HG02852 (cell line): Measurements from ENCODE around the gene HSPG2.
"Not testable (repeated sequence)": the region's sequence is repeated elsewhere in the genome, so short reads cannot be mapped to it uniquely, and the experiment has no call there.

Experiments used
- ATAC-seq: cut with Tn5 transposase; IDR thresholded peaks from one replicate; pipeline ENCODE4 v1.9.1; 2021; ENCODE audit warnings: mild to moderate bottlenecking, moderate library complexity; ENCODE audit not compliant: unreplicated experiment

The HSPG2 gene

GRCh38 chr1:21914880-21915640 is 22.1 kb downstream of the HSPG2 start:
- no peak for ATAC-seq

DNA sequence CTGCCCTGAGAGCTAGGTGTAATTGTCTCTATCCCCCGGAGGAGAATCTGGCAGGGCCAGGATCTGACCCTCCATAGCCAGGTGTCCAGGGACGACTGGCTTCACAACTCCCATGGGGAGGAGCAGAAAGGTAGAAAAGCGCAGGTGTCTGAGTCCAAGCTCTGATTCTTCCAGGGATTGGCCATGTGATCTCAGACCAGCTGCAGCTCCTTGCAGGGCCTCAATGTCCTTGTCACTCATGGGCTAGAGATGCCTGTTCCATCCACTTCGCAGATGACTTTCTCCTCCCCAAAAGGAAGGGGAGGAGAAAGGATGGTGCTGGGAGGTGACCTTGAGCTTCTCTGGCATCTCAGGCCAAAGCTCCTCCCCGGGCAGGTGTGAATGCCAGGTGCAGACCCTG is 22.7 kb downstream of the HSPG2 start:
- ATAC-seq = no peak

DNA sequence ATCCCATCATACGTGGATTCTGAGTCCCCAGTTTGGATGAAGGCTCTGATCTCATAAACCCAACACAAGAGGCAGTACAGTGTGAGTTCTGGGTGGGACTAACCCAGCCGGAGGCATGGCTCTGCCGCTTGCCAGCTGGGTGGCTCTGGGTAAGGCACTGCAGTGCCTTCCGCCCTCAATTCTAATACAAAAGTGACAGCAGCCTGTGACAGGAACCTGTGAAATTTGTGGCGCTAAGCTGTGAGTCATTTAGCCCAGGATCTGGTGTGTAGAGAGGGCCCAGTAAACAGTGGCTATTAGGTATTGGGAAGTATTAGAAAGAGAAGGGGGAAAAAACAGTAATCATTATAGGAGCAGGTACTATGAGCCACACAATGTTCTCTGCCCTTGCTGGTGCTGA is 23.3 kb downstream of the HSPG2 start:
- ATAC-seq = no peak

DNA sequence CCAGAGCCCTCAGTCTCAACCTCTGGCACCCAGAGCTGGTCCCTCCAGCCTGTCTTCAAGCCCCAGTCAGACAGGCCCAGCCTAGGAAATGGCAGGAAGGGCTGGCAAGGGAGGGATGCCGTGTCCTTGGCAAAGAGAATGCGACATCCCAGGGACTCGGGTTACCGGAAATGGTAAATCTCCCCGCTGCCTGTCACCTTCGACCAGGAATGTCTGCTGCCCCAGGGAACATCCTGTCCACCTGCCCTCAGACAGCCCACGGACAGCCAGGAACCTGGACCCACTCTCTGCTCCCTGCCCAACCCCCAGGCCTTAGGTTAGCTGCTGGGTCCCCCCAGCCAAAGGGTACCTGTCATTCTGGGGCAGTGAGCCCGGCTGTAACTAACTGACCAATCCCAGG is 23.9 kb downstream of the HSPG2 start:
- ATAC-seq = no peak

DNA sequence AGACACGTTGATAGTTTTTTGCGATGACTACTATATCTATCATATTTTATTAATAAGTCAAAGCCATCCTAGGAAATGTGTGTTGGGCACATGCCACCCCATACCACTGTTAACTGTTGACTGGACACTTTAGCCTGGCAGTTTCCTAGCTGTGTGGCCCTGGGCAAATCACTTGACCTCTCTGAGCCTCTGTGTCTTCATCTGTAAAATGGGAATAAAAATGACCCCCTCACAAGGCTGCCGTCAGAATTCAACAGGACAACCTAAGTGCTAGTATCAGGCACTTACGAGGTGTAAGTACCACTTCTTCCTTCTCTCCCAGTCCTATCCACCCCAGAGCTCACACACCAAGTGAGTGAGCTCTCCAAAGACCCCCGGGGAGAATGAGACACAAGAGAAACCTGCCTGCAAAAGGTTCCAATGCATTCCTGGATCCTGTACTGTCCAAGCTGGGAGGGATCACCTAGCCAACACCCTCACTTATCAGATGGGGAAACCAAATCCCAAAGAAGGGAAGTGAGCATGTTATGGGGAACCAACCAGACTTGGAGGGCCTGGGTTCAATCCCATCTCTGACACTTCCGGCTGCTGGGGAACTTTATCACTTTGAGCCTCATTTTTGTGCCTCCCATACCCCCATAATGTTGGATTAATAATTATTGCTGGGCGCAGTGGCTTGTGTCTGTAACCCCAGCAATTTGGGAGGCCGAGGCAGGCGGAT is 24.9 kb downstream of the HSPG2 start:
- no peak for ATAC-seq

GRCh38 chr1:21911205-21912001 is 25.7 kb downstream of the HSPG2 start:
- ATAC-seq = no peak

DNA sequence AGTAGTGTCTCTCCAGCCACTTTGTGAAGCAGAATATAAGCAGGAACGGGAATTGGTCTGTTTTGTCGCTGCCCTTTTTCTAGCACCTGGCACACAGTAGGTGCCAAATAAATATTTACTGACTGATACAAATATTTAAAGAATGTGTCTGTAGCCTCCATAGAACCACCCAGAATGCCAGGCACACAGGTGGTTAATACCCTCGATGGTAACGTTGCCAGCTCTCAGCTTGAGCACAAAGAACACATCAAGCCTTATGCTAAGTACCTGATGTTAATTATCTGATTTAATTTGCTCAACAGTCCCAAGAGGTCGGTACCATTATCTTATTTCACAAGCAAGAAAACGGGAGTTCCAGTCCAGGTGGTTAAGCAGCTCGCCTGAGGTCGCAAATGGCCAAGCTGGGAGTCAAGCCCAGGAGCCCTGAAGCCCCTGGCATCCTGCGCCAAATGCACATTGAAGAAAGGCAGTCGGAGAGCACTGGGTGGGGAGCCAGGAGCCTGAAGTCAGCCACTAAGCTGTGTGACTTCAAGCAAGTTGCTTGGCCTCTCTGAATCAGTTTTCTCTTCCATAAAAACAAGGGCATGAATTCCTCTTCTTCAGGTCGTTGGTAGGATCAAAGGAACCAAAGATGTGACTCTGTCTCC is 26.4 kb downstream of the HSPG2 start:
- no peak for ATAC-seq

- no peak for ATAC-seq
These were observed 27.2 kb downstream of the HSPG2 start for GRCh38 chr1:21909787-21910503.

- no peak for ATAC-seq
These were observed 27.8 kb downstream of the HSPG2 start for GRCh38 chr1:21909286-21909759.

- not testable (repeated sequence) for ATAC-seq
These were observed 29.2 kb downstream of the HSPG2 start for GRCh38 chr1:21907737-21908534.

DNA sequence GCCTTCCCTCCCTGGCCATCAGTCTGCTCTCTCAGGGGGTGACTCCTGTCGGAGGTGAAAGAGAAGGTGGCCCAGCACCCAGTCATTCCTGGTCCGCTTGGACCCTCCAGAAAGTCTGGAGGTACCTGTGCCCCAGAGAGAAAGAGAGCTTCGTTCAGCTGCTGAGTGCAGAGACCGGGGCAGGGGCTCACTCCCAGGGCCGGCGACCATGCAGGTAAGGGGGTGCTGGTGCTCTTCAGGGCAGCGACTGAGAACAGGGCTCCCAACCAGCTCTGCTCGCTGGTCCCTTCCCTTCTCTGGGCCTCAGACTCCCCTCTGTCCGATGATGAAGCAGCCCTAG is 30.1 kb downstream of the HSPG2 start:
- no peak for ATAC-seq

DNA sequence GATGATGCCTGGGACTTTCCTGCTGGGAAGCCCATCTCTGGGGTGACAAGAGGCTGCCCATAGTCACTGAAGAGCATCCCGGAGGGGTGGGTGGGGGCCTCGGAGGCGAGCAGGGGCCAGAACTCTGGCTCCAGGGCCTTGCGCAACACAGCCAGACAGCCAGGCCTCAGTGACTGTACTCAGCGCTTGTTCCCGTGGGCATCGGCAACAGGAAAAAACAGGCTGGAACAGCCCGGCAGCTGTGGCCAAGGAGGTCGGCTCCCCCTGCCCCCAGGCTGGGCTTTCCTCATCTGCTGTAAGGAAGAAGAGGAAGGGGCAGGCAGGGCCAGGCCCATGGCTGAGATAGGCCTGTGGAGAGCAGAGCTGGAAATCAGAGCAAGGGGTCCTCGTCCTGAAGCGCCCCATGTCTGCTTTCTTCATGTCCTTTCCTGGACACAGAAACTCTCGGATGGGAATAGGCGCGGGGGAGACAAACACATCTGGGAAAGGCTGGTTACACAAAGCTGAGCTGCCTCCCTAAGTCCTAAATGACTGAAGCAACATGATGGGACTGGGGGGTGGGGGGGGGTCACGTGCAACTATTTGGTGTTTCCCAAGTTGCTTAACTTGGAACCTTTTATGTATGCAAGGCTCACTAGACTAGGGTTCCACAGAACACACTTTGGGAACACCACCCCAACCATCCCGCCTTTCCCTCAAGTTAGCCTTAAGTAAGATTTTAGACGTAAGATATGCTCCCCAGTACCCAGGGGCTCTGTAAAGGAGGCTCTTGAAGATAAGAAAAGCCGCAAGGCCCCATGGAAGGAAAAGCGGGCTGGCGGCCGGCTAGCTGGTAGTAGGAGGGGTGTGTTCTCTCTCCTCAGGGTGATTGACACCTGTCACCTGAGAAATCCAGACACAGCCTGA is 30.7 kb downstream of the HSPG2 start:
- ATAC-seq = no peak

- no peak for ATAC-seq
These were observed 32.2 kb downstream of the HSPG2 start for GRCh38 chr1:21904704-21905520.

DNA sequence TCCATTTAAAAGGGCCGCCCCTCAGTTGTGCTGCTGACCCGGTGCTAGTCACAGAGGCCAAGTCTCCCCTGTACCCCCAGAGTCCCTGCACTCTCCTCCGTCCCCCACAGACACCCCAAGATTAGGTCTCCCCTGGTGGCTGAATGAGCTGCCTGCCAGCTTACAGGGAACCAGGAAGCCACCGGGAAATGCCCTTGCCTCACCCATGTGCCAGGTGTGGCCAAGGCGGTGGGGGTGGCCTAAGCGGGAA is 32.7 kb downstream of the HSPG2 start:
- no peak for ATAC-seq

DNA sequence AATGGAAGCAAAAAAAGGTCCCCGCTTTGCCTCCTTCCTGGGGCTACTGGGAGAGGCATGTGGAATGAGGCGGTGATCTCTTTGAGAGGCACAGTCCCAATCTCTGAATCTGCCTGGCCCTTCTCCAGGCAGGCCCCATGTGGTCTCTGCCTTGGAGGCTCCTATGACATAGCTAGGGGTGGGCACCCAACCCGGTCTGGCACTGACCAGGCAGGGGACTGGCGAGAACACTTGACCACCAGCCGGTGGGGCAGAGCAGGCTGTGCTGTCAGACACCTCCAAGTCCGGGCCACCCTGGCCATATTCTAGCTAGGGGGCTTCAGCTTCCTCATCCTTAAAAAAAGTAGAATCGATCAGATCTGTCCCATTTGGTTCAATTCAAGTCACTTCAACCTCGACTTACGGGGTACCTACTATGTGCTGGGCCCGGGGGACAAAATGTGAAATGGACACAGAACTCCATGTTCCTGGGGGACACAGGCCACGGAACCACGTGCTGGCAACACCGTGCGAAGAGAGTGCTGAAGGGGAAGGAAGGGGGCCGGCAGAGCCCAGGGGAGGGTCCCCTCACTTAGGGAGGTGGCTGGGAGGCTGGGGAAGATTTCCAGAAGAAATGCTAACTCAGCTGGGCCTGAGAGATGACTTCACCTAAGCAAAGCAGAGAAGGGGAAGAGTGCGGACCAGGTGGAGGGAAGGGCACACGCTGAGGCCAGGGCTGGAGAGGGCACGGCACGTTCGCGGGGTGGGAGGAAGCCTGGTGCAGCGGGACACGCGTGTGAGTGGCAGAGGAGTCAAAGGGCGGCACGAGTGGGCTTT is 33.3 kb downstream of the HSPG2 start:
- no peak for ATAC-seq

DNA sequence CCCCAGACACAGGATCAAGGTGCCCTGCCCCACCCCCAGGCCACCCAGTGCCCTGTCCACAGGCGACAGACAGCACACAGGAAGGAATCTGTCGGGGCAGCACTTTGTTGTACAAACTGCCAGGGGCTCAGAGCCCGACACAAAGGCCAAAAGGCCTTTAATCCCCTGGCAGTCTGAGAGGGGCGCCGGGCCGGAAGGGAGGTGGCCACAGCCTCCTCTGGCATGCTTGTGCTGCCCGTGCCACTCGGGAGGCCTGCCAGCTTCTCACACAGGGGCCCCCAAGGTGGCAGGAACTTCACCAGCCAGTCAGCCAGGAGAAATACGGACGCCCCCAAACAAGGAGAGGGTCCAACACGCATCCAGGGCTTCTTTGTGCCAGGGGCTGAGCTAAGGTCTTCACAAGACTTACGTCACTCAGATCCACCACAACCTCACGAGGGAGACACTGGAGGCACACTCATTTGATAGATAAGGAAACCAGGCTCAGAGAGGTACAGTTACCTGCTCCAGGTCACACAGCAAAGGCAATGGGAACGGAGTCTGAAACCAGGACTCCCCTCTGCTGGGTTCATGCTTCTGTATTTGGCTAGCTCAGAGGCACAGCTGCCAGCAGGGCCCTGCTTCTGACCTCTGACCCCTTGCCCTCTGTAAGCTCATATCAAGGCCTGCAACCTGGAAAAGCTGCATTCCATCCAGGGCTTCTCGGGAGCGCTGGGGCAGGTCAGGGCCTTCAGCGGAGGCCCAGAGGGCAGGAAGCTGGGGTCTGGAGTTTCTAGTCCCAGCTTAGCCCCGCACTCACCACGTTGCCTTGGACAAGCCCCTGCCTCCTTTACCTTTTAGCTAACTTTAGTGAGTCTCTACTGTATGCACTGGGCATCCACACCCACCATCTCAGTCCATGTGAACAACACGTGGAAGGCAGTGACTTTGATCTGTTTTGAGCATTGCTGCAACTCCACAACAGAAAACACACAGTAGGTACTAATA is 34.8 kb downstream of the HSPG2 start:
- no peak for ATAC-seq
